ENCODE data around the gene UTS2B. TPM values are rescaled to one million over a fixed set of nuclear protein-coding genes. Genes with fewer than 3 reads are reported as not detected.
A peak's percentile ranks its signal among the peaks of the same experiment; 100 is the strongest.

UTS2B gene
- total RNA-seq, 2 donors from 2014 or later: 0.81 TPM; not detected in 1

- no peak overlapping the region for H3K27ac ChIP-seq
- no peak for TF ChIP-seq CTCF (IDR thresholded peaks at IDR 0.05)
- H3K27me3 ChIP-seq (replicated peaks; ENCODE audit: insufficient read depth): no peaks in the 10 kb centered on the region
- H3K9me3 ChIP-seq: no peaks in the 10 kb centered on the region
- H3K4me1 ChIP-seq (ENCODE audit: control insufficient read depth in 1 of 2, low read depth in 2 of 2): peaks cover 26 to 33% of the 10 kb centered on the region in 2 donors
- DNase-seq (ENCODE audit: low spot score): no peak
- ATAC-seq (ENCODE audit: insufficient number of reproducible peaks, low FRiP score, low read depth): no peak
- no peak overlapping the region for H3K4me3 ChIP-seq
- peaks cover 19% of the 10 kb centered on the region for H3K36me3 ChIP-seq
These were observed 28.6 kb upstream of the UTS2B start for GRCh38 chr3:191358929-191359328.

- Histone ChIP-seq H3K27ac (peak overlapping the region in 1 of 2 donors; percentile 81), H3K4me1 (ENCODE audit: control insufficient read depth in 1 of 2, low read depth in 2 of 2) (peaks cover 35 to 37% of the 10 kb centered on the region in 2 donors), H3K36me3 (peaks cover 19% of the 10 kb centered on the region), H3K9me3 (no peaks in the 10 kb centered on the region), H3K4me3 (no peak overlapping the region), H3K27me3 (replicated peaks; ENCODE audit: insufficient read depth) (no peaks in the 10 kb centered on the region)
- DNase-seq (ENCODE audit: low spot score): no peak
- TF ChIP-seq CTCF (IDR thresholded peaks at IDR 0.05): no peak
- ATAC-seq (ENCODE audit: insufficient number of reproducible peaks, low FRiP score, low read depth): no peak
These were observed 27.6 kb upstream of the UTS2B start for GRCh38 chr3:191357909-191358308.

- peak; percentile 17 for DNase-seq (ENCODE audit: low spot score)
- Histone ChIP-seq H3K27me3 (replicated peaks; ENCODE audit: insufficient read depth) (no peaks in the 10 kb centered on the region), H3K4me1 (ENCODE audit: control insufficient read depth in 1 of 2, low read depth in 2 of 2) (peaks cover 44 to 47% of the 10 kb centered on the region in 2 donors), H3K4me3 (peak overlapping the region; percentile 27), H3K36me3 (peaks cover 13% of the 10 kb centered on the region), H3K27ac (peak overlapping the region; percentile 73 to 81), H3K9me3 (no peaks in the 10 kb centered on the region)
- no peak for TF ChIP-seq CTCF (IDR thresholded peaks at IDR 0.05)
- peak; percentile 71 for ATAC-seq (ENCODE audit: insufficient number of reproducible peaks, low FRiP score, low read depth)
These were observed 26.5 kb upstream of the UTS2B start for GRCh38 chr3:191356631-191357439.

- ATAC-seq (ENCODE audit: insufficient number of reproducible peaks, low FRiP score, low read depth) (no peak), DNase-seq (ENCODE audit: low spot score) (no peak)
- no peaks in the 10 kb centered on the region for H3K9me3 ChIP-seq
- H3K4me3 ChIP-seq: no peak overlapping the region
- H3K4me1 ChIP-seq (ENCODE audit: control insufficient read depth in 1 of 2, low read depth in 2 of 2): peaks cover 57 to 61% of the 10 kb centered on the region in 2 donors
- TF ChIP-seq CTCF (IDR thresholded peaks at IDR 0.05): no peak
- H3K27me3 ChIP-seq (replicated peaks; ENCODE audit: insufficient read depth): no peaks in the 10 kb centered on the region
- H3K36me3 ChIP-seq: peaks cover 6% of the 10 kb centered on the region
- H3K27ac ChIP-seq: peak overlapping the region in 1 of 2 donors; percentile 81
These were observed 25.1 kb upstream of the UTS2B start for GRCh38 chr3:191355406-191355805.

GRCh38 chr3:191353022-191353777 lies 22.9 kb upstream of the UTS2B start:
- DNase-seq (ENCODE audit: low spot score) (no peak), ATAC-seq (ENCODE audit: insufficient number of reproducible peaks, low FRiP score, low read depth) (no peak)
- TF ChIP-seq CTCF (IDR thresholded peaks at IDR 0.05): no peak
- Histone ChIP-seq H3K9me3 (no peaks in the 10 kb centered on the region), H3K27me3 (replicated peaks; ENCODE audit: insufficient read depth) (no peaks in the 10 kb centered on the region), H3K36me3 (no peaks in the 10 kb centered on the region), H3K4me3 (peak overlapping the region; percentile 0), H3K27ac (peak overlapping the region in 1 of 2 donors; percentile 36), H3K4me1 (ENCODE audit: control insufficient read depth in 1 of 2, low read depth in 2 of 2) (peaks cover 64 to 70% of the 10 kb centered on the region in 2 donors)
